ENCODE results near the gene PTPRK. TPM values are rescaled to one million over a fixed set of nuclear protein-coding genes. Genes with fewer than 3 reads are reported as not detected.

The PTPRK gene
- polyA plus RNA-seq, 3 donors = 0.01 TPM; not detected in 2

- TF ChIP-seq CTCF (IDR thresholded peaks at IDR 0.05) = no peak
- H3K27ac Mint-ChIP-seq = no peak overlapping the region
- H3K36me3 ChIP-seq (replicated peaks in 1 of 2; ENCODE audit: control insufficient read depth in 1 of 2, insufficient read depth in 2 of 2, low read length in 2 of 2) = no peaks in the 10 kb centered on the region
- intact Hi-C loops (cut with micrococcal nuclease) = no loop called here
- peaks cover 0 to 1% (median 0%) of the 10 kb centered on the region in 7 donors for H3K9me3 Mint-ChIP-seq
- no peaks in the 10 kb centered on the region for H3K27me3 Mint-ChIP-seq (ENCODE audit: low read depth in 3 of 3)
- H3K27me3 ChIP-seq (ENCODE audit: control insufficient read depth in 2 of 2, insufficient read depth in 2 of 2, low read length in 2 of 2) = no peaks in the 10 kb centered on the region
- no peak overlapping the region for H3K4me3 Mint-ChIP-seq
- no peaks in the 10 kb centered on the region for H3K4me1 Mint-ChIP-seq
- WGBS (ENCODE audit: insufficient coverage) = no CpG with 5 or more reads among the region's 3 CpGs
- no peaks in the 10 kb centered on the region for H3K9me3 ChIP-seq (replicated peaks in 1 of 2; ENCODE audit: control insufficient read depth in 1 of 2, insufficient read depth in 1 of 2, low read length in 2 of 2)
- H3K79me2 ChIP-seq (ENCODE audit: insufficient read depth, low read length) = no peaks in the 10 kb centered on the region
- no peak overlapping the region for H3K4me3 ChIP-seq (replicated peaks in 1 of 3; ENCODE audit: low read depth in 2 of 3, low read length in 3 of 3)
- no peak overlapping the region for H2AFZ ChIP-seq (ENCODE audit: insufficient read depth, low read depth, low read length, poor library complexity, severe bottlenecking)
- no peaks in the 10 kb centered on the region for H3K36me3 Mint-ChIP-seq
- no peak overlapping the region for H3K9ac ChIP-seq (ENCODE audit: insufficient read depth, low read length, poor library complexity, severe bottlenecking)
- no peak overlapping the region for H3K27ac ChIP-seq (ENCODE audit: low read depth in 1 of 2, low read length in 2 of 2)
- H3K4me1 ChIP-seq (ENCODE audit: control insufficient read depth in 1 of 2, insufficient read depth in 2 of 2, low read length in 2 of 2) = no peaks in the 10 kb centered on the region
- no peak overlapping the region for H3K4me2 ChIP-seq (replicated peaks; ENCODE audit: extremely low read depth, low read length, poor library complexity, severe bottlenecking)
- no peak for DNase-seq
- no peaks in the 10 kb centered on the region for H4K20me1 ChIP-seq (ENCODE audit: insufficient read depth, low read length)
Measured at GRCh38 chr6:128357392-128358130, 162.8 kb downstream of the PTPRK start.

- Mint-ChIP-seq H3K9me3 (peaks cover 0 to 2% (median 0%) of the 10 kb centered on the region in 7 donors), H3K27me3 (ENCODE audit: low read depth in 3 of 3) (peaks cover 1 to 2% (median 2%) of the 10 kb centered on the region in 3 donors), H3K36me3 (no peaks in the 10 kb centered on the region), H3K4me3 (no peak overlapping the region), H3K27ac (no peak overlapping the region), H3K4me1 (no peaks in the 10 kb centered on the region)
- WGBS (ENCODE audit: insufficient coverage) = 100% methylated on average over 1 of the region's 1 CpG
- Histone ChIP-seq H3K9ac (ENCODE audit: insufficient read depth, low read length, poor library complexity, severe bottlenecking) (no peak overlapping the region), H3K4me1 (ENCODE audit: control insufficient read depth in 1 of 2, insufficient read depth in 2 of 2, low read length in 2 of 2) (no peaks in the 10 kb centered on the region), H3K4me3 (replicated peaks in 1 of 3; ENCODE audit: low read depth in 2 of 3, low read length in 3 of 3) (no peak overlapping the region), H3K9me3 (replicated peaks in 1 of 2; ENCODE audit: control insufficient read depth in 1 of 2, insufficient read depth in 1 of 2, low read length in 2 of 2) (no peaks in the 10 kb centered on the region), H3K27me3 (ENCODE audit: control insufficient read depth in 2 of 2, insufficient read depth in 2 of 2, low read length in 2 of 2) (no peaks in the 10 kb centered on the region), H4K20me1 (ENCODE audit: insufficient read depth, low read length) (no peaks in the 10 kb centered on the region), H2AFZ (ENCODE audit: insufficient read depth, low read depth, low read length, poor library complexity, severe bottlenecking) (no peak overlapping the region), H3K79me2 (ENCODE audit: insufficient read depth, low read length) (no peaks in the 10 kb centered on the region), H3K4me2 (replicated peaks; ENCODE audit: extremely low read depth, low read length, poor library complexity, severe bottlenecking) (no peak overlapping the region), H3K36me3 (replicated peaks in 1 of 2; ENCODE audit: control insufficient read depth in 1 of 2, insufficient read depth in 2 of 2, low read length in 2 of 2) (no peaks in the 10 kb centered on the region), H3K27ac (ENCODE audit: low read depth in 1 of 2, low read length in 2 of 2) (no peak overlapping the region)
- TF ChIP-seq CTCF (IDR thresholded peaks at IDR 0.05) = no peak
- intact Hi-C loops (cut with micrococcal nuclease) = no loop called here
- DNase-seq = no peak
Measured at GRCh38 chr6:128352366-128352765, 168.0 kb downstream of the PTPRK start.

Measured in CD14-positive monocyte (primary cell).